H54 (cell line): ENCODE results near the gene PTPN14.
A peak's percentile ranks its signal among the peaks of the same experiment; 100 is the strongest.

Experiments
- DNase-seq: peaks from one replicate; pipeline ENCODE4 v3.0.0; 2011; ENCODE audit warnings: low spot score, mixed read lengths; ENCODE audit not compliant: insufficient read length
- FAIRE-seq: peaks from 3 replicates; lab custom pipeline; 2011; peaks lifted over from hg19 to GRCh38; lab: Jason Lieb, UNC
- POLR2A ChIP-seq: IDR thresholded peaks from 2 replicates; pipeline ENCODE4 v1.6.1; 2011; ENCODE audit warnings: low read depth, mild to moderate bottlenecking, low read length

PTPN14 gene

GRCh38 chr1:214427871-214428277 lies 123.5 kb downstream of the PTPN14 start:
- FAIRE-seq (peak; percentile 97), DNase-seq (peak; percentile 57)
- 0 out of 2 replicates have a peak, but pooled peaks have one; percentile 8 for TF ChIP-seq POLR2A

DNA sequence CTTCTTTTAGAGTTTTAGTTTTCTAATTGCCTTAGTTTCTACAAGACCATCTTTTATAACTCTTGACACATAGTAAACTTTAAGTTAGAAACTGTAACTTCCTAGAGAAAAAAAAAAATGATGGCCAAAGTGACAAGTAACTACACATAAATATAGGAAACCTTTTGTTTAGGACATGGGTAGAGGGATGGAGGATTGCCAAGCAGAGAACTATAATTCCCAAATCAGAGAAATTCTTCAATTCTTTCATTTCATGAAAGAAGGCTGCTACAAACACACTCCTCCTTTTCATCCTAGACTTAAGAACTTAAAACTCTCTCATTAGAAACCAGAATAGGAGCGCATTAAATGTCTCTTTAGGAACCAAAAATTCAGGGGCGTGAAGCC lies 125.0 kb downstream of the PTPN14 start:
- DNase-seq (no peak), FAIRE-seq (no peak)
- TF ChIP-seq POLR2A: no peak

GRCh38 chr1:214425716-214426425 lies 125.5 kb downstream of the PTPN14 start:
- TF ChIP-seq POLR2A: no peak
- DNase-seq (no peak), FAIRE-seq (no peak)

- DNase-seq (no peak), FAIRE-seq (no peak)
- no peak for TF ChIP-seq POLR2A
Measured at GRCh38 chr1:214425101-214425500, 126.3 kb downstream of the PTPN14 start.

DNA sequence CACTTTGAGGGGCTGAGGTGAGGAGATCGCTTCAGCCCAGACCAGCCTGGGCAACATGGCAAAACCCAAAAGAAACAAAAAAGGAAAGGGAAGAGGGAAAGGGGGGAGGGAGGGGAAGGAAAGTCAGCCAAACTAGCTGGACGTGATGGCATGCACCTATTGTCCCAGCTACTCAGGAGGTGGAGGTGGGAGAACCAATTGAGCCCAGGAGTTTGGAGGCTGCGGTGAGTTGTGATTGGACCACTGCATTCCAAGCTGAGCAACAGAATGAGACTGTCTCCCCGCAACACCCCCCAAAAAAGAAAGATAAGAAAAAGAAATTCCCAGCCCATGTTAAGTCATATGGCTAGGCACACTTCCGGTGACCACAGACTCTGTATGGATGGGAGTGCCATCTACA lies 128.4 kb downstream of the PTPN14 start:
- FAIRE-seq: no peak
- no peak for TF ChIP-seq POLR2A
- no peak for DNase-seq

DNA sequence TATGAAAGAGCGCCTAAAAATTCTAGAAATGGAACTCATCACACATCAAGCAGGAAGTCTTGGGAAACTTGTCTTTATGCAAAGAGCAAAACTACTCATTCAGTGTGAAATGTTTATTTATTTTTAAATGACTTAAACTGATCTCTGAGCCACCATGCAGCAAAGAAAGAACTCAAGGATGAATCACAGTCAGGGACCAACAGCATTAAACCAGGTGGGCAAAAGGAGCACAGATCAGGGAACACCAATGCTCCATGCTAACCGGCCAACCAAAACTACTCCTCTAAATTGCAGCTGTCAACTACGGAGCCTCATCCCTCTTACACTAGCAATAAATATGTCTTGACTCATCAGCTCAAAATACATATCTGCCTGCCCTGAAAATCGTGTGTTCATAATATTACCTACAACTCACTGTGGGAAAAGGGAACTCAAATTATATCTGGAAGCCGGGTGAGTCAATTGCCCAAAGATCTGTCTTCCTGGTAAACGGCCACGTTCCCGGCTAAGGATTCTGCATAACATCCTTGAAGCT lies 129.2 kb downstream of the PTPN14 start:
- DNase-seq: peak; percentile 26
- TF ChIP-seq POLR2A: no peak
- FAIRE-seq: no peak

GRCh38 chr1:214420833-214421232 lies 130.6 kb downstream of the PTPN14 start:
- TF ChIP-seq POLR2A: no peak
- FAIRE-seq: no peak
- DNase-seq: no peak

GRCh38 chr1:214420341-214420740 lies 131.1 kb downstream of the PTPN14 start:
- DNase-seq: no peak
- no peak for FAIRE-seq
- no peak for TF ChIP-seq POLR2A

DNA sequence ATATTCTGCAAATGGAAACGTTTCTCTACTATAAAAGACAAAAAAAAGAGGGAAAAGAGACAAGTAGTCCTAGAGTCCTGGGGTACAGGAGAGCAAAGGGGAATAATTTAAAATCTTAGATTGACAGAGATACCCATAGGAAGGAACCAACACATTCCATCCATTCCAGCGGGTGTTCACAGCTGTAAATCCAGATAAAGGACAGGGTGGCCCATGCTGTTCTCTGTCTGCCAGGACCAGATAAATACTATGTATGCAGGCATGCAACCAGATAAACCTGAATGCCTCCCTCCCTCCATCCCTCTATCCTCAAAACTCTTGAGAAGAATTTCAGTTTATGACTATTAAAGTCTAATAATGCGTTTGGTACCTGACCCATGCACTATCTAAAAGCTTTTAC lies 131.8 kb downstream of the PTPN14 start:
- DNase-seq (no peak), FAIRE-seq (no peak)
- no peak for TF ChIP-seq POLR2A

DNA sequence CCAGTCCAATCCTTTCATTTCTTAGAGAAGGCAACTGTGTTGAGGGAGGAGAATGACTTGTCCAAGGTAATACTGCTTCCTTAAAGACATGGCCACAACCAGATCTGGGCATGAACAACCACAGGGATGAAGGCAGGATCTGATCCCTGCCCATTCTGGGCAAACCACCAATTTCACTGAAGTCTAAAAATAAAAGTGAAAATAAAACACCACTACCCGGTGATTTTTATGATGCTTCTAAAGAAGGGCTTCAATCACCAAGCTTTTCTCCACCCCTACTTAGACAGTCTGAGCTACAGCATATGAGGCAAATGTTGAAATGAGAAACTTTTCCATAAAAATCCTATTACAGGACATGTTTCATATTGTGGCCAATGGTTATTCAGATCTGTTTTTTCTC lies 133.0 kb downstream of the PTPN14 start:
- DNase-seq: no peak
- TF ChIP-seq POLR2A: no peak
- FAIRE-seq: no peak

DNA sequence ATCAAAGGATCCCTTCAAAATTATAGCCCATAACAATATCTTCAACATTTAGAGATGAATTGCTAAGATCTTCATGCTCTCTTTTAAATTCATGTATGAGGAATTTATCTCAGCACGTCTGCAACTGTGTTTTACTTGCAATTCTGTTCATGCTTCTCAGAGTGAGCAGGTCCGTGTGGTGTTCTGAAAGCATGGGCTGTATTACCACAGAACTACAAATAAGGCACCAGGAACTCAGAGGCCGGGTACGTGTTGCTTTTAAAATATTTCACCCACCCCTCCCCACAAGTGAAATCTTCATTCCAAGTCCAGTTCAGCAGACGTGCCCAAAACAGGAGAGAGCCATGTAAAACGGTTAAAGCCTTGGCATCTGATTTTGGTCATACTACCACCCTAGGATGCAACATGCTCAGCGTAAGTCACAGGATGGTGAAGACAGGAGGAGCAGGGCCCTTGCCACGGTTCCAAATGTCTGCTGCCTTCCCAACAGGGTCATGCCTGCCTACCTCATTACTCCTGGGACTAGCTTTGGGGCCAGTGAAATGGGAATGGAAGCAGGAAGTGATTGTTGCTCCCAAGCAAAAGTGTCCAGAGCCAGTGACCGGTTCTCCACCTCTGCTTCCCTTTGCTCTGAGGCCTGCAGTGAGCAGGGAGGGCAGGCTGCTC lies 133.7 kb downstream of the PTPN14 start:
- FAIRE-seq (no peak), DNase-seq (no peak)
- TF ChIP-seq POLR2A: no peak

DNA sequence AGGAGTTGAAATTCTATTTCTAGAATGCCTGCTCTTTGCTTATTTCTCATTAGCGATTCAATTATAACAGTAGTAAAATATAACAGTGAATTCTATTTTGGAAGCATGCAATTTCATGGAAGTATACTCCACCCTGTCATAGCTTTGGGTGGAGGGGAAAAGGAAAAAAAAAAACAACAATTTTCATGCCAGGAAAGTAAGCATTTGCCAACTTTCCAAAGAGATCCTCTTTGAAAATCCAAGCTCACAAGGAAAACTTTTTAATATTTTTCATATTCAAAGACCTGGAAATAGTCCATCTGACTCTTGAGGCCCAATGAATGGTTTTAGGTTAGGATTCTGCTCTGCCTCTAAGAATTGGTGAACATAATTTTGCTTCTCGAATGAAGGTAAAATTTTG lies 134.5 kb downstream of the PTPN14 start:
- DNase-seq (no peak), FAIRE-seq (no peak)
- no peak for TF ChIP-seq POLR2A

DNA sequence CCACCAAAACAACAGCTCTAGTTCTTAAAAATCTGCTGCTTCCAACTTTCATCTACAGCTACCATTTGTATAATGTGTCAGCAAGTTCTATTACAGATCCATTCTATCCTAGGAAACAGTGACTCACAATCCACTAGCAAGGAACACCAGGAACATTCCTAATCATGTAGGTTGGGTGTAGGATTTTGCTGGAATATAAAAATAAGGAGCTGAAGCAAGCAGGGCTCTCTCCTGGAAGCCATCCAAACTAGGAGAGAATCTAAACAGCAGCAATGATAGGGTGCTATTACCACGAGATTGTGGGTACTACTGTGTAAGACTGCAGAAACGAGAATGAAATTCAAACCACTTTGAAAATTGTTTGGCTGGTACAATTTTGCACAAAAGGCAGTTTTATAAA lies 135.0 kb downstream of the PTPN14 start:
- DNase-seq: no peak
- peak; percentile 52 for FAIRE-seq
- no peak for TF ChIP-seq POLR2A

GRCh38 chr1:214415131-214415530 lies 136.3 kb downstream of the PTPN14 start:
- FAIRE-seq (no peak), DNase-seq (no peak)
- TF ChIP-seq POLR2A: no peak

- no peak for DNase-seq
- TF ChIP-seq POLR2A: no peak
- no peak for FAIRE-seq
Measured at GRCh38 chr1:214414691-214415090, 136.7 kb downstream of the PTPN14 start.
